Left lobe of liver (tissue), 2 donors: Measurements from ENCODE around the gene SERPINI1. TPM values are rescaled to one million over a fixed set of nuclear protein-coding genes. Genes with fewer than 3 reads are reported as not detected.
"Not testable (repeated sequence)": the region's sequence is repeated elsewhere in the genome, so short reads cannot be mapped to it uniquely, and the experiment has no call there.

Source experiments
- ATAC-seq: fragments of 200-7000 bp; cut with Tn5 transposase; one replicate; pipeline ENCODE4 v1.9.1; 2020; ENCODE audit warnings: mild to moderate bottlenecking, moderate library complexity
- DNase-seq: peaks from one replicate; pipeline ENCODE4 v3.0.0-alpha.2; 2020; ENCODE audit warnings: low spot score
- total RNA-seq: library from RNA; stranded (reverse); gene quantifications from one replicate; pipeline ENCODE4 v1.2.1, GENCODE V29; 2021
- donor health status: DM: no; HTN: no; CAD: no; lungs with moderate emphysema.
- donor health status: DM: no; HTN: yes; CAD: no.

The SERPINI1 gene
- total RNA-seq, 1 donor from 2014 or later = 0.86 TPM

GRCh38 chr3:167785790-167786189 lies 50.3 kb downstream of the SERPINI1 start:
- ATAC-seq (no peak), DNase-seq (no peak)

GRCh38 chr3:167787440-167787839 lies 51.9 kb downstream of the SERPINI1 start:
- no peak for ATAC-seq
- no peak for DNase-seq

- ATAC-seq (no peak), DNase-seq (no peak)
Measured at GRCh38 chr3:167798443-167798842, 62.9 kb downstream of the SERPINI1 start.

- no peak for DNase-seq
- no peak for ATAC-seq
Measured at GRCh38 chr3:167808910-167809309, 73.4 kb downstream of the SERPINI1 start.

- no peak for ATAC-seq
- DNase-seq = no peak
Measured at GRCh38 chr3:167810236-167810635, 74.7 kb downstream of the SERPINI1 start.

- no peak for ATAC-seq
- no peak for DNase-seq
Measured at GRCh38 chr3:167811031-167811430, 75.5 kb downstream of the SERPINI1 start.

- ATAC-seq (no peak), DNase-seq (no peak)
Measured at GRCh38 chr3:167813169-167814123, 77.9 kb downstream of the SERPINI1 start.

- DNase-seq = no peak
- no peak for ATAC-seq
Measured at GRCh38 chr3:167814441-167814951, 79.0 kb downstream of the SERPINI1 start.

GRCh38 chr3:167816953-167817352 lies 81.4 kb downstream of the SERPINI1 start:
- no peak for DNase-seq
- ATAC-seq = no peak

- ATAC-seq (no peak), DNase-seq (no peak)
Measured at GRCh38 chr3:167820102-167820865, 84.8 kb downstream of the SERPINI1 start.

- ATAC-seq (no peak), DNase-seq (no peak)
Measured at GRCh38 chr3:167821248-167821805, 85.8 kb downstream of the SERPINI1 start.

- ATAC-seq = no peak
- DNase-seq = no peak
Measured at GRCh38 chr3:167823738-167824137, 88.2 kb downstream of the SERPINI1 start.

- ATAC-seq = not testable (repeated sequence)
Measured at GRCh38 chr3:167827588-167827987, 92.1 kb downstream of the SERPINI1 start.

GRCh38 chr3:167829071-167829470 lies 93.5 kb downstream of the SERPINI1 start:
- ATAC-seq (no peak), DNase-seq (no peak)

More at GRCh38 chr3:167827588-167827987, 92.1 kb downstream of the SERPINI1 start:
- DNase-seq = not testable (repeated sequence)

- no peak for DNase-seq
- no peak for ATAC-seq
Measured at GRCh38 chr3:167830007-167830406, 94.5 kb downstream of the SERPINI1 start.

- ATAC-seq (no peak), DNase-seq (no peak)
Measured at GRCh38 chr3:167835359-167835758, 99.8 kb downstream of the SERPINI1 start.

GRCh38 chr3:167835953-167836352 lies 100.4 kb downstream of the SERPINI1 start:
- DNase-seq (no peak), ATAC-seq (no peak)

- no peak for DNase-seq
- no peak for ATAC-seq
Measured at GRCh38 chr3:167837466-167837865, 101.9 kb downstream of the SERPINI1 start.

GRCh38 chr3:167839460-167840134 lies 104.1 kb downstream of the SERPINI1 start:
- ATAC-seq (no peak), DNase-seq (no peak)

GRCh38 chr3:167840247-167840646 lies 104.7 kb downstream of the SERPINI1 start:
- ATAC-seq (no peak), DNase-seq (no peak)

GRCh38 chr3:167843481-167843880 lies 108.0 kb downstream of the SERPINI1 start:
- DNase-seq (no peak), ATAC-seq (no peak)
